K562 (cell line): ENCODE measurements around the gene KRT5. TPM values are rescaled to one million over a fixed set of nuclear protein-coding genes. Genes with fewer than 3 reads are reported as not detected.

ENCODE experiments used
- ATAC-seq: fragments of 200-7000 bp; cut with Tn5 transposase; 3 replicates; pipeline ENCODE4 v1.9.1; 2020; ENCODE audit warnings: moderate library complexity
- BruUV-seq: library from RNA; stranded (reverse); fragments of 400-500 nt; replicated peaks from 2 replicates; lab custom pipeline; 2021; lab: Mats Ljungman, UMichigan
- CTCF ChIA-PET: fragments of 300-600 bp; formaldehyde crosslinking; extraction: SDS; loops from one replicate; lab custom pipeline; 2021; ENCODE audit warnings: low intra/inter-chr PET ratio; lab: Yijun Ruan, JAX
- POLR2A ChIA-PET: fragments of 300-600, 350-650 bp; sonication (Branson Sonifier 250); formaldehyde crosslinking; extraction: SDS; loops from one replicate; lab custom pipeline; 2021; ENCODE audit warnings: antibody characterized with exemption, inconsistent platforms; lab: Yijun Ruan, JAX
- DNase-seq, 4 experiments: peaks; one replicate each; pipeline versions ENCODE4 v3.0.0 to v3.0.0-alpha.2; 2011 to 2018; ENCODE audit warnings: low spot score in 3 of 4, mixed read lengths in 3 of 4; ENCODE audit errors: extremely low read depth in 1 of 4
- FAIRE-seq: peaks from 2 replicates; lab custom pipeline; 2011; peaks lifted over from hg19 to GRCh38; lab: Jason Lieb, UNC
- H2AFZ ChIP-seq: 2 replicates; pipeline ENCODE4 v1.6.0; 2011; ENCODE audit warnings: low read depth, low read length, control low read depth, inconsistent platforms
- H3K27ac ChIP-seq: fragments of 200-600 bp; 3 replicates; pipeline ENCODE4 v1.8.0; 2011; ENCODE audit warnings: low read depth, mild to moderate bottlenecking, control low read depth, inconsistent platforms, low read length, moderate library complexity, mixed read lengths; ENCODE audit errors: extremely low read depth
- H3K27me3 ChIP-seq, 2 experiments: fragments of 300-600 bp in 1 of 2; 2 replicates in 1 of 2; 3 replicates in 1 of 2; pipeline versions ENCODE4 v1.6.0 to v1.8.0; 2011; ENCODE audit warnings: inconsistent platforms in 2 of 2, low read length in 2 of 2, mild to moderate bottlenecking in 1 of 2, mixed read lengths in 1 of 2, moderate library complexity in 1 of 2; ENCODE audit not compliant: control insufficient read depth in 2 of 2, insufficient read depth in 2 of 2
- H3K36me3 ChIP-seq: fragments of 300-600 bp; 3 replicates; pipeline ENCODE4 v1.8.0; 2011; ENCODE audit warnings: mild to moderate bottlenecking, low read length, inconsistent platforms; ENCODE audit not compliant: control insufficient read depth, insufficient read depth
- H3K4me1 ChIP-seq, 2 experiments: fragments of 200-600 bp in 1 of 2; replicated peaks in 1 of 2; 2 replicates in 1 of 2; 3 replicates in 1 of 2; pipeline versions ENCODE4 v1.5.1 to v1.8.0; 2011; ENCODE audit warnings: inconsistent platforms in 2 of 2, low read length in 2 of 2, mild to moderate bottlenecking in 1 of 2, mixed read lengths in 1 of 2, moderate library complexity in 1 of 2; ENCODE audit not compliant: control insufficient read depth in 2 of 2, insufficient read depth in 2 of 2
- H3K4me2 ChIP-seq: 2 replicates; pipeline ENCODE4 v1.6.1; 2011; ENCODE audit warnings: low read length, control low read depth, inconsistent platforms, mixed read lengths; ENCODE audit not compliant: insufficient read depth
- H3K4me3 ChIP-seq: fragments of 200-600 bp; sonication (generic), shearing (Covaris generic); 2 replicates; pipeline ENCODE4 v1.5.1; 2016; ENCODE audit warnings: control low read depth, inconsistent platforms
- H3K79me2 ChIP-seq: fragments of 200-600 bp; 3 replicates; pipeline ENCODE4 v1.8.0; 2011; ENCODE audit warnings: low read length, inconsistent platforms; ENCODE audit not compliant: control insufficient read depth, insufficient read depth
- H3K9ac ChIP-seq, 2 experiments: 2 replicates each; pipeline versions ENCODE4 v1.6.0 to v1.6.1; 2011; ENCODE audit warnings: low read depth in 2 of 2, low read length in 2 of 2, control low read depth in 1 of 2, inconsistent platforms in 1 of 2, mild to moderate bottlenecking in 1 of 2, mixed read lengths in 1 of 2; ENCODE audit not compliant: insufficient read depth in 1 of 2
- H3K9me1 ChIP-seq: one replicate; pipeline ENCODE4 v1.6.0; 2011; ENCODE audit warnings: inconsistent platforms, mild to moderate bottlenecking, low read length, moderate library complexity; ENCODE audit not compliant: control insufficient read depth, insufficient read depth
- H3K9me3 ChIP-seq: replicated peaks from 2 replicates; pipeline ENCODE4 v1.5.1; 2011; ENCODE audit warnings: low read depth, low read length, inconsistent platforms; ENCODE audit not compliant: control insufficient read depth, insufficient read depth
- H4K20me1 ChIP-seq: replicated peaks from 2 replicates; pipeline ENCODE4 v1.6.1; 2011; ENCODE audit warnings: low read length, inconsistent platforms, mixed read lengths; ENCODE audit not compliant: control insufficient read depth, insufficient read depth
- DNMT1 ChIP-seq: fragments of 450-650 bp; IDR thresholded peaks from 2 replicates; pipeline ENCODE4 v1.6.1; 2016; ENCODE audit warnings: antibody characterized with exemption, mild to moderate bottlenecking
- ESRRA ChIP-seq: fragments of 450-650 bp; IDR thresholded peaks from 2 replicates; pipeline ENCODE4 v1.6.1; 2014; ENCODE audit warnings: low read depth, mild to moderate bottlenecking, moderate library complexity, borderline replicate concordance
- GTF2A2 ChIP-seq: IDR thresholded peaks from 2 replicates; pipeline ENCODE4 v1.6.1; 2016; ENCODE audit warnings: mild to moderate bottlenecking, missing genetic modification characterization, missing compliant biosample characterization
- MED1 ChIP-seq: sonication (generic); formaldehyde crosslinking; IDR thresholded peaks from 2 replicates; pipeline ENCODE4 v1.8.1; 2023; ENCODE audit warnings: missing genetic modification reagents, borderline replicate concordance
- MITF ChIP-seq: IDR thresholded peaks from 2 replicates; pipeline ENCODE4 v1.6.1; 2014; ENCODE audit warnings: antibody characterized with exemption
- MYC ChIP-seq, 2 experiments: fragments of 250-450 bp in 1 of 2; sonication (Bioruptor Pico) in 1 of 2; IDR thresholded peaks; 2 replicates each; pipeline versions ENCODE4 v1.5.1 to v1.6.1; 2012 to 2021; ENCODE audit warnings: low read depth in 2 of 2, borderline replicate concordance in 1 of 2, improper control_type of control experiment in 1 of 2, low read length in 1 of 2, mild to moderate bottlenecking in 1 of 2, moderate library complexity in 1 of 2
- RAD51 ChIP-seq: fragments of 450-650 bp; IDR thresholded peaks from 2 replicates; pipeline ENCODE4 v1.7.1; 2016; ENCODE audit warnings: low read depth, mild to moderate bottlenecking, borderline replicate concordance
- TBL1XR1 ChIP-seq, 2 experiments: IDR thresholded peaks; 2 replicates each; pipeline ENCODE4 v1.6.1; 2012; ENCODE audit warnings: improper control_type of control experiment in 2 of 2, low read length in 2 of 2, mild to moderate bottlenecking in 1 of 2
- ZNF316 ChIP-seq: fragments of 450-650 bp; IDR thresholded peaks from 2 replicates; pipeline ENCODE4 v1.6.1; 2016
- ZNF589 ChIP-seq: fragments of 200-800 bp; sonication (Bioruptor generic); IDR thresholded peaks from 2 replicates; pipeline ENCODE4 v1.6.1; 2016; ENCODE audit warnings: low read depth, missing genetic modification characterization, missing compliant biosample characterization
- WGBS: fragments of 100-300 bp; shearing (Covaris generic); methylation state at CpG from one replicate; pipeline ENCODE4 v1.1.6; 2016; ENCODE audit warnings: low coverage, mixed read lengths; ENCODE audit not compliant: insufficient coverage; ENCODE audit errors: missing lambda C conversion rate; 5-methylcytosine and 5-hydroxymethylcytosine counted together
- in situ Hi-C: fragments of 300-500 bp; cut with MboI; formaldehyde crosslinking; loops from 4 replicates; pipeline ENCODE4 v1.15.0; 2018; ENCODE audit warnings: inconsistent platforms, mixed read lengths
- intact Hi-C: fragments of 100-400 bp; cut with micrococcal nuclease; formaldehyde crosslinking; loops from 2 replicates; pipeline ENCODE4 v1.14.2; 2022
- polyA plus RNA-seq, 8 experiments: library from polyadenylated mRNA; depleted of rRNA in 4 of 8; stranded (reverse) in 5 of 8; unstranded in 3 of 8; fragments of >200 nt; fragmentation: Nextera tagmentation in 2 of 8; fragmentation: Illumina TruSeq in 1 of 8; extraction: Ambion mirVana in 2 of 8; extraction: Trizol in 1 of 8; gene quantifications; 2 replicates each; pipeline versions ENCODE4 v1.2.1 to v1.2.3, GENCODE V29; 2011 to 2014; ENCODE audit warnings: inconsistent platforms in 1 of 8, missing spikeins in 1 of 8
- total RNA-seq, 7 experiments: library from RNA; depleted of rRNA in 6 of 7; stranded (reverse); fragments of >200 nt in 6 of 7; fragmentation: Illumina TruSeq in 2 of 7; extraction: Trizol in 2 of 7; gene quantifications; 2 replicates each; pipeline versions ENCODE4 v1.2.1 to v1.2.3, GENCODE V29; 2011 to 2021; ENCODE audit warnings: low replicate concordance in 1 of 7

KRT5 gene
- total and polyA plus RNA-seq, 9 of the 15 experiments (the other 6 are each of a cell fraction or from before 2014, with no cell fraction given), result 0.32 TPM; not detected in 8

- TF ChIP-seq MYC (IDR thresholded peaks at IDR 0.05; ENCODE audit: low read depth, low read length) (peak; percentile 39; the same call in 1 of the 2 replicates), MYC (CRISPR knock-in tag; IDR thresholded peaks at IDR 0.05; ENCODE audit: borderline replicate concordance, low read depth) (no peak), RAD51 (peak; percentile 41; the same call in 1 of the 2 replicates), ZNF589 (CRISPR knock-in tag) (no peak), MED1 (CRISPR knock-in tag) (no peak), DNMT1 (no peak), MITF (peak; percentile 58), GTF2A2 (no peak)
These were observed 14.3 kb upstream of the KRT5 start (continued) for GRCh38 chr12:52534482-52534881.

GRCh38 chr12:52533686-52534470, 13.7 kb upstream of the KRT5 start:
- no peak for DNase-seq
- in situ Hi-C loops, result no loop called here
- no peak overlapping the region for H3K27ac ChIP-seq
- POLR2A ChIA-PET, result interaction anchor here (0.6 kb wide), 1 partner anchor 333 kb away, joined by 3 read pairs; no protein-coding TSS in a partner anchor
- no peaks in the 10 kb centered on the region for H3K9me3 ChIP-seq
- TF ChIP-seq ZNF316 (peak; percentile 19; the same call in 1 of the 2 replicates), TBL1XR1 (IDR thresholded peaks at IDR 0.05; ENCODE audit: low read length in 2 of 2) (no peak), ESRRA (no peak)
- TF ChIP-seq, all 486 proteins: peak for 1
- Histone ChIP-seq H3K27me3 (peaks cover 7 to 37% of the 10 kb centered on the region in 2 experiments; a peak in 4 of 5 replicates), H3K4me2 (no peak overlapping the region), H4K20me1 (0 out of 2 replicates have a peak, but pooled peaks cover 2% of the 10 kb centered on the region), H3K9ac (no peak overlapping the region), H3K36me3 (no peaks in the 10 kb centered on the region), H3K4me1 (no peaks in the 10 kb centered on the region), H2AFZ (no peak overlapping the region), H3K4me3 (no peak overlapping the region), H3K9me1 (no peaks in the 10 kb centered on the region), H3K79me2 (no peaks in the 10 kb centered on the region)
- intact Hi-C loops, result no loop called here
- FAIRE-seq (no peak), ATAC-seq (no peak)
- CTCF ChIA-PET, result interaction anchor here (0.9 kb wide), 1 partner anchor 382 kb away, joined by 5 read pairs; no protein-coding TSS in a partner anchor
- no TSS peak for BruUV-seq
- 6% methylated on average over 10 of the region's 10 CpGs for WGBS
